ENCODE results near the gene PCDHGC5.
A peak's percentile ranks its signal among the peaks of the same experiment; 100 is the strongest.

Gene PCDHGC5

GRCh38 chr5:141522301-141522700, 33.4 kb downstream of the PCDHGC5 start:
- no peak for DNase-seq (ENCODE audit: low read depth)
- TF ChIP-seq, protein P1, sequence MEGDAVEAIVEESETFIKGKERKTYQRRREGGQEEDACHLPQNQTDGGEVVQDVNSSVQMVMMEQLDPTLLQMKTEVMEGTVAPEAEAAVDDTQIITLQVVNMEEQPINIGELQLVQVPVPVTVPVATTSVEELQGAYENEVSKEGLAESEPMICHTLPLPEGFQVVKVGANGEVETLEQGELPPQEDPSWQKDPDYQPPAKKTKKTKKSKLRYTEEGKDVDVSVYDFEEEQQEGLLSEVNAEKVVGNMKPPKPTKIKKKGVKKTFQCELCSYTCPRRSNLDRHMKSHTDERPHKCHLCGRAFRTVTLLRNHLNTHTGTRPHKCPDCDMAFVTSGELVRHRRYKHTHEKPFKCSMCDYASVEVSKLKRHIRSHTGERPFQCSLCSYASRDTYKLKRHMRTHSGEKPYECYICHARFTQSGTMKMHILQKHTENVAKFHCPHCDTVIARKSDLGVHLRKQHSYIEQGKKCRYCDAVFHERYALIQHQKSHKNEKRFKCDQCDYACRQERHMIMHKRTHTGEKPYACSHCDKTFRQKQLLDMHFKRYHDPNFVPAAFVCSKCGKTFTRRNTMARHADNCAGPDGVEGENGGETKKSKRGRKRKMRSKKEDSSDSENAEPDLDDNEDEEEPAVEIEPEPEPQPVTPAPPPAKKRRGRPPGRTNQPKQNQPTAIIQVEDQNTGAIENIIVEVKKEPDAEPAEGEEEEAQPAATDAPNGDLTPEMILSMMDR (IDR thresholded peaks at IDR 0.05; ENCODE audit: control insufficient read depth, extremely low read depth, insufficient read depth), result no peak
- H3K4me3 ChIP-seq (ENCODE audit: low read depth, low read length), result no peak overlapping the region

GRCh38 chr5:141523991-141524390, 35.1 kb downstream of the PCDHGC5 start:
- no peak overlapping the region for H3K4me3 ChIP-seq (ENCODE audit: low read depth, low read length)

GRCh38 chr5:141524604-141525597, 36.0 kb downstream of the PCDHGC5 start:
- TF ChIP-seq, protein P1 (IDR thresholded peaks at IDR 0.05; ENCODE audit: control insufficient read depth, extremely low read depth, insufficient read depth), result peak; percentile 99
- H3K4me3 ChIP-seq (ENCODE audit: low read depth, low read length), result no peak overlapping the region
- DNase-seq (ENCODE audit: low read depth), result peak; percentile 76

More at GRCh38 chr5:141523991-141524390, 35.1 kb downstream of the PCDHGC5 start:
- TF ChIP-seq, protein P1 (IDR thresholded peaks at IDR 0.05; ENCODE audit: control insufficient read depth, extremely low read depth, insufficient read depth), result no peak
- DNase-seq (ENCODE audit: low read depth), result no peak

DNA sequence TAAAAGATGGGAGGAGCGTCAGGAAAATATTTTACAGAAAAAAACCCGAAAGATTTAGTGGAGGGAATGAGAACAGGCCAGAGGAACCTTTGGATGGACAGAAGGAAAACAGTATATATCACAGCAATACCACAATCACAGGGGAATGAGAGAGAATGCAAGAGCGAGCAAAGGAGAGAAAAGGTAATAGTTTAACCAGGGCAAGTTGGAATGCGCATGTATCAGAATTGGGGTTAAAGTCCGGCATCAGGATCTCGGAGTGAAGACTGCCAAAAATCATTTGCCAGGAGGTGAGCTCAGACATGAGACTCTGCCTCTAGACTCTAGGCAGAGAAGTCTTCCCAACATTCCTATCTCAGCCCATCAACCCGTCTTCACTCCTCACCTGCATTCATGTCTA, 36.8 kb downstream of the PCDHGC5 start:
- no peak overlapping the region for H3K4me3 ChIP-seq (ENCODE audit: low read depth, low read length)
- TF ChIP-seq, protein P1 (IDR thresholded peaks at IDR 0.05; ENCODE audit: control insufficient read depth, extremely low read depth, insufficient read depth), result no peak
- DNase-seq (ENCODE audit: low read depth), result no peak

DNA sequence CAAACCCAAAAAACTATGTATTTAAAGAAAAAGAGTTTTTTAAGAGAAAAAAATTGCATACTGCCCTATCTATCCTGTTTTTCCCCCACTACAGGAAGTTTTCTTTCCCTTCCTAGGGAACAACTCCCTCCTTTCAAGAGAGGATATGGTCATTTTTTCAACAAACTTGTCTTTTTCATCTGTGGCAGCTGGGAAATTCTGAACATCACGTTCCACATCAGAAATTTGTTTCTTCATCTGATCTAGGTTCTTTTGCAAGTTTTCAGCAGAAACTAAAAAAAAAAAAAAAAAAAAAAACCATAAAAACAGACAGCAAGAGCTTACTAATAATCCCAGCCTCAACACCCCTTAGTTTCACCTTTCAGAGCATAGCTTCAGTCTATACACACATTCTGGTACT, 38.5 kb downstream of the PCDHGC5 start:
- H3K4me3 ChIP-seq (ENCODE audit: low read depth, low read length), result no peak overlapping the region
- no peak for DNase-seq (ENCODE audit: low read depth)
- TF ChIP-seq, protein P1 (IDR thresholded peaks at IDR 0.05; ENCODE audit: control insufficient read depth, extremely low read depth, insufficient read depth), result no peak

GRCh38 chr5:141528291-141528984, 39.6 kb downstream of the PCDHGC5 start:
- DNase-seq (ENCODE audit: low read depth), result no peak
- no peak overlapping the region for H3K4me3 ChIP-seq (ENCODE audit: low read depth, low read length)
- TF ChIP-seq, protein P1 (IDR thresholded peaks at IDR 0.05; ENCODE audit: control insufficient read depth, extremely low read depth, insufficient read depth), result no peak
